Uterus (tissue), 4 donors: ENCODE data around the gene LRIG1. TPM values are rescaled to one million over a fixed set of nuclear protein-coding genes. Genes with fewer than 3 reads are reported as not detected.

ENCODE experiments used
- DNase-seq, 2 donors: peaks; one replicate each; pipeline ENCODE4 v3.0.0-alpha.2; 2019 to 2020
- H3K27ac ChIP-seq, 2 donors: fragments of 200-600 bp; sonication (generic); 1 replicate in 1 of 2; 2 replicates in 1 of 2; pipeline ENCODE4 v1.5.1; 2016 to 2018
- H3K27me3 ChIP-seq, 2 donors: fragments of 200-600 bp; sonication (generic); one replicate each; pipeline ENCODE4 v1.5.1; 2018 to 2019; ENCODE audit warnings: control low read depth in 1 of 2
- H3K36me3 ChIP-seq, 2 donors: fragments of 200-600 bp; sonication (generic); one replicate each; pipeline ENCODE4 v1.5.1; 2019; ENCODE audit warnings: control low read depth in 1 of 2
- H3K4me1 ChIP-seq, 2 donors: fragments of 200-600 bp; sonication (generic); one replicate each; pipeline ENCODE4 v1.5.1; 2018 to 2019; ENCODE audit warnings: control low read depth in 1 of 2
- H3K4me3 ChIP-seq, 2 donors: fragments of 200-600 bp; sonication (generic); 1 replicate in 1 of 2; 2 replicates in 1 of 2; pipeline ENCODE4 v1.5.1; 2018 to 2019; ENCODE audit warnings: mild to moderate bottlenecking in 1 of 2
- H3K9me3 ChIP-seq, 2 donors: fragments of 200-600 bp; sonication (generic); one replicate each; pipeline ENCODE4 v1.5.1; 2019; ENCODE audit warnings: control low read depth in 1 of 2
- POLR2A ChIP-seq, 2 donors: fragments of 450-650 bp; IDR thresholded peaks; one replicate each; pipeline ENCODE4 v1.6.1; 2016; ENCODE audit warnings: antibody characterized with exemption in 2 of 2, mild to moderate bottlenecking in 1 of 2, moderate library complexity in 1 of 2
- intact Hi-C: fragments of 100-400 bp; cut with DNase I; formaldehyde crosslinking; loops from one replicate; pipeline ENCODE4 v1.15.1; 2023; ENCODE audit warnings: low total_unique reads
- total RNA-seq, 4 donors: library from RNA; depleted of rRNA in 3 of 4; stranded (reverse); fragments of >200 nt in 3 of 4; gene quantifications; one replicate each; pipeline versions ENCODE4 v1.1.0 to v1.2.4, GENCODE V29; 2014 to 2023
- TF ChIP-seq, protein P1 (sequence below), 4 experiments: fragments of 200-600 bp in 2 of 4; fragments of 450-650 bp in 2 of 4; sonication (generic) in 2 of 4; IDR thresholded peaks; one replicate each; pipeline ENCODE4 v1.5.1; 2016 to 2019; ENCODE audit warnings: antibody characterized with exemption in 4 of 4, mild to moderate bottlenecking in 2 of 4, moderate library complexity in 1 of 4
- donor health status: DM: yes; HTN: yes; CAD: no.

Gene LRIG1
- total RNA-seq, 4 donors from 2014 or later = 20.9 to 108 (median 69.6) TPM

DNA sequence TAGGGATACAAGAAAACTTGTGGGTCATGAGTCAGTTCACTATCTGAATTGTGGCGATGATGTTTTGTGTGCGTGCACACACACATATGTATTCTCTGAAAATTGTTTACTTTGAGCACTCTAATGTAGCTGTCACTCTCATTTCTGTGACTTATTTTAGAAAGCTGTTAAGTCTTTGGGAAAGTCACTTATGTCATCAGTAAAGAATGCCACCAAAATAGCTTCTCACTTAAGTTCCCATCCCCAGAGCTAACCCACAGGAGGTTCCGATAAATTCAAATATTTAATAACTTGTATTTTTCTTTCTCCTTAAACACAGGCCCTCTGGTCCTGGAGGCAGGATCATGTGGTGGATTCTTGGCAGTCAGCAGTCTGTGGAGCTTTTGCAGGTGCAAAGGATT, 138.3 kb downstream of the LRIG1 start:
- Histone ChIP-seq H3K27me3 (no peaks in the 10 kb centered on the region), H3K4me3 (no peak overlapping the region), H3K27ac (no peak overlapping the region), H3K36me3 (no peaks in the 10 kb centered on the region), H3K4me1 (no peaks in the 10 kb centered on the region), H3K9me3 (no peaks in the 10 kb centered on the region)
- intact Hi-C loops = no loop called here
- TF ChIP-seq, protein P1, sequence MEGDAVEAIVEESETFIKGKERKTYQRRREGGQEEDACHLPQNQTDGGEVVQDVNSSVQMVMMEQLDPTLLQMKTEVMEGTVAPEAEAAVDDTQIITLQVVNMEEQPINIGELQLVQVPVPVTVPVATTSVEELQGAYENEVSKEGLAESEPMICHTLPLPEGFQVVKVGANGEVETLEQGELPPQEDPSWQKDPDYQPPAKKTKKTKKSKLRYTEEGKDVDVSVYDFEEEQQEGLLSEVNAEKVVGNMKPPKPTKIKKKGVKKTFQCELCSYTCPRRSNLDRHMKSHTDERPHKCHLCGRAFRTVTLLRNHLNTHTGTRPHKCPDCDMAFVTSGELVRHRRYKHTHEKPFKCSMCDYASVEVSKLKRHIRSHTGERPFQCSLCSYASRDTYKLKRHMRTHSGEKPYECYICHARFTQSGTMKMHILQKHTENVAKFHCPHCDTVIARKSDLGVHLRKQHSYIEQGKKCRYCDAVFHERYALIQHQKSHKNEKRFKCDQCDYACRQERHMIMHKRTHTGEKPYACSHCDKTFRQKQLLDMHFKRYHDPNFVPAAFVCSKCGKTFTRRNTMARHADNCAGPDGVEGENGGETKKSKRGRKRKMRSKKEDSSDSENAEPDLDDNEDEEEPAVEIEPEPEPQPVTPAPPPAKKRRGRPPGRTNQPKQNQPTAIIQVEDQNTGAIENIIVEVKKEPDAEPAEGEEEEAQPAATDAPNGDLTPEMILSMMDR (IDR thresholded peaks at IDR 0.05) = no peak
- no peak for TF ChIP-seq POLR2A (IDR thresholded peaks at IDR 0.05)
- DNase-seq = no peak

DNA sequence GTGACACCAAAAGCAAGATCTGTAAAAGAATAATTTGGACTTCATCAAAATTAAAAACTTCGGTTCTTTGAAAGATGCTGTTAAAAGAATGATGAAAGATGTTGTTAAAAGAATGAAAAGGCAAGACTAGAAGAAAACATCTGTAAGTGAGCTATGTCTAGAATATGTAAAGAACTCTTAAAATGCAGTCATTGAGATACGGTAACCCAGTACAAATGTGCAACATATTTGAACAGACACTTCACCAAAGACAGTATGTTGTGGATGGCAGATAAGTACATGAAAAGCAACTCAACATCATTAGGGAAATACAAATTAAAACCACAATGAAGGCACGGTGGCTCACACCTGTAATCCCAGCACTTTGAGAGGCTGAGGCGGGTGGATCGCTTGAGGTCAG, 139.5 kb downstream of the LRIG1 start:
- H3K36me3 ChIP-seq = no peaks in the 10 kb centered on the region
- no peak for TF ChIP-seq POLR2A (IDR thresholded peaks at IDR 0.05)
- TF ChIP-seq, protein P1 (IDR thresholded peaks at IDR 0.05) = no peak
- H3K9me3 ChIP-seq = no peaks in the 10 kb centered on the region
- intact Hi-C loops = no loop called here
- H3K4me1 ChIP-seq = no peaks in the 10 kb centered on the region
- H3K27ac ChIP-seq = no peak overlapping the region
- DNase-seq = no peak
- H3K4me3 ChIP-seq = no peak overlapping the region
- no peaks in the 10 kb centered on the region for H3K27me3 ChIP-seq

DNA sequence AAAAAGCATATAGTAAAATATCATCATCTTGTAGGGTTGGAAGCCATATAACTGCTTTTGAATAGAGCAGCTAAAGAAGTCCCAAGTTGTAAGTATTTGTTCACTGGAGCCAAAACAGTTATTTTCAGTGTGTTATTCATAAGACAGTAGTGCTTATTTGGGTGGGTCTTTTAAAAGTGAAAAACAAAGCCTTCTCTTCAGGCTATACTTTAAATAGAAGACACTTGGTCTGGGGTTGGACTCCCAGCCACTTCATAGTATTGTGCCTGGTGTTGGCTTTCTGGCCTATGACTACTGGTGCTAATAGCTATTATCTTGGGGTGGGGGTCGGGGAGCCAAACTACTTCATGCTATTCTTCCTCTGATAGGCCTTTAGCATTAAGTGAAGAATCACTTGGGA, 144.8 kb downstream of the LRIG1 start:
- TF ChIP-seq, protein P1 (IDR thresholded peaks at IDR 0.05) = no peak
- TF ChIP-seq POLR2A (IDR thresholded peaks at IDR 0.05) = no peak
- H3K27me3 ChIP-seq = no peaks in the 10 kb centered on the region
- H3K27ac ChIP-seq = no peak overlapping the region
- no peak overlapping the region for H3K4me3 ChIP-seq
- H3K9me3 ChIP-seq = no peaks in the 10 kb centered on the region
- H3K36me3 ChIP-seq = no peaks in the 10 kb centered on the region
- no peaks in the 10 kb centered on the region for H3K4me1 ChIP-seq
- DNase-seq = no peak
- intact Hi-C loops = no loop called here

DNA sequence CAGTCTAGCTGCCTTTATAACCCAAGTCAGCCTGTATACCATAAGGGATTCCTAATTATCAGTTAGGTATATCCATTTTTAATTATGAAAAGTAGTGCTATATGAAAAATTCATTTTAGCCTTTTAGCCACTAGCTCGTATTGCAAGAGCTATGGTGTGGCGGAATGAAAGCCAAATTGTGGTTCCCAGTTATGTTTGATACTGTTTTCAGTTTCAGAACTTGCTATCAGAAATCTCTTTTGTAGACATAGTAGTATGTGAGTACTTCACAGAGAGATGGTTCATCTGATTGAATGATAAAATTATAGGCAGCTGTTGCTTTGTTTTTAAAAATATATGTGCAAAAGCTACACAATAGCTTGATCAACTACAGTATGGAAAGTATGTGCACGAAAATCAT, 145.4 kb downstream of the LRIG1 start:
- Histone ChIP-seq H3K36me3 (no peaks in the 10 kb centered on the region), H3K4me3 (no peak overlapping the region), H3K27ac (no peak overlapping the region), H3K27me3 (no peaks in the 10 kb centered on the region), H3K4me1 (no peaks in the 10 kb centered on the region), H3K9me3 (no peaks in the 10 kb centered on the region)
- intact Hi-C loops = no loop called here
- no peak for DNase-seq
- TF ChIP-seq POLR2A (IDR thresholded peaks at IDR 0.05) = no peak
- TF ChIP-seq, protein P1 (IDR thresholded peaks at IDR 0.05) = no peak

DNA sequence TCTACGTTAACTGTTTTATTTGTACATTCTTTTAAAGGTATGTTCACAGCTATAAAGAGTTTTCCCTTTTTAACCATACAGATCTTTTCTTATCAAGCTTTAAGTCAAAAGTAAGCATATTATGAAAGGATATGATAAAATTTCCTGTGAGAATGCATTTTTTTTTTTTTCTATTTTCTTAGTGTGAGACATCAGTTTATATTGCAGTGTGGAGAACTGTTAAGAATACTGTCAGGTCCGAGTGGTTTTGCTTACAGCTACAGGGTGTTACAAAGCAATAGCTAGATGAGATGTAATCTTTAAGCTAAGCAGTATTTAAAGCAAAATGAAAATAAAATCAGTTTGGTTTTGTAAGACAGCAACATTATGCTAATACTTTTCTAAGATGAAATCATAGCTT, 146.8 kb downstream of the LRIG1 start:
- Histone ChIP-seq H3K27ac (peak overlapping the region in 1 of 2 donors; percentile 2), H3K4me3 (no peak overlapping the region), H3K4me1 (no peaks in the 10 kb centered on the region), H3K9me3 (no peaks in the 10 kb centered on the region), H3K36me3 (no peaks in the 10 kb centered on the region), H3K27me3 (no peaks in the 10 kb centered on the region)
- DNase-seq = no peak
- intact Hi-C loops = no loop called here
- TF ChIP-seq, protein P1 (IDR thresholded peaks at IDR 0.05) = no peak
- TF ChIP-seq POLR2A (IDR thresholded peaks at IDR 0.05) = no peak
